Measurements from ENCODE around the gene RAPGEF4.
"Not testable (repeated sequence)": the region's sequence is repeated elsewhere in the genome, so short reads cannot be mapped to it uniquely, and the experiment has no call there.

The RAPGEF4 gene

GRCh38 chr2:173034143-173034542, 298.5 kb downstream of the RAPGEF4 start:
- DNase-seq (ENCODE audit: low spot score), result no peak

GRCh38 chr2:173037245-173038120, 301.8 kb downstream of the RAPGEF4 start:
- DNase-seq (ENCODE audit: low spot score), result no peak

- DNase-seq (ENCODE audit: low spot score), result not testable (repeated sequence)
These were observed 302.6 kb downstream of the RAPGEF4 start for GRCh38 chr2:173038257-173038656.

GRCh38 chr2:173040729-173041128, 305.1 kb downstream of the RAPGEF4 start:
- no peak for DNase-seq (ENCODE audit: low spot score)

GRCh38 chr2:173043476-173043875, 307.8 kb downstream of the RAPGEF4 start:
- DNase-seq (ENCODE audit: low spot score), result no peak

- no peak for DNase-seq (ENCODE audit: low spot score)
These were observed 308.4 kb downstream of the RAPGEF4 start for GRCh38 chr2:173043897-173044519.

- DNase-seq (ENCODE audit: low spot score), result no peak
These were observed 309.0 kb downstream of the RAPGEF4 start for GRCh38 chr2:173044686-173045085.

- DNase-seq (ENCODE audit: low spot score), result no peak
These were observed 309.5 kb downstream of the RAPGEF4 start for GRCh38 chr2:173045181-173045580.

- DNase-seq (ENCODE audit: low spot score), result no peak
These were observed 312.9 kb downstream of the RAPGEF4 start for GRCh38 chr2:173048522-173048896.

GRCh38 chr2:173048897-173049661, 313.4 kb downstream of the RAPGEF4 start:
- no peak for DNase-seq (ENCODE audit: low spot score)

- DNase-seq (ENCODE audit: low spot score), result no peak
These were observed 314.2 kb downstream of the RAPGEF4 start for GRCh38 chr2:173049831-173050230.

- no peak for DNase-seq (ENCODE audit: low spot score)
These were observed 315.0 kb downstream of the RAPGEF4 start for GRCh38 chr2:173050684-173051083.

- DNase-seq (ENCODE audit: low spot score), result no peak
These were observed 316.0 kb downstream of the RAPGEF4 start for GRCh38 chr2:173051463-173052215.

GRCh38 chr2:173053043-173053699, 317.5 kb downstream of the RAPGEF4 start:
- DNase-seq (ENCODE audit: low spot score), result no peak

- DNase-seq (ENCODE audit: low spot score), result no peak
These were observed 318.8 kb downstream of the RAPGEF4 start for GRCh38 chr2:173054466-173054865.

- DNase-seq (ENCODE audit: low spot score), result no peak
These were observed 321.2 kb downstream of the RAPGEF4 start for GRCh38 chr2:173056705-173057364.

- no peak for DNase-seq (ENCODE audit: low spot score)
These were observed 322.5 kb downstream of the RAPGEF4 start for GRCh38 chr2:173058097-173058496.

- DNase-seq (ENCODE audit: low spot score), result no peak
These were observed 323.0 kb downstream of the RAPGEF4 start for GRCh38 chr2:173058673-173059072.

GRCh38 chr2:173059292-173059691, 323.6 kb downstream of the RAPGEF4 start:
- no peak for DNase-seq (ENCODE audit: low spot score)

GRCh38 chr2:173059971-173060461, 324.4 kb downstream of the RAPGEF4 start:
- no peak for DNase-seq (ENCODE audit: low spot score)

- DNase-seq (ENCODE audit: low spot score), result no peak
These were observed 327.2 kb downstream of the RAPGEF4 start for GRCh38 chr2:173062801-173063200.

All from left forelimb (tissue), 1 donor.